Renal cortex interstitium (tissue), 11 donors: ENCODE measurements around the gene LMX1B. TPM values are rescaled to one million over a fixed set of nuclear protein-coding genes. Genes with fewer than 3 reads are reported as not detected.
"Not testable (repeated sequence)": the region's sequence is repeated elsewhere in the genome, so short reads cannot be mapped to it uniquely, and the experiment has no call there.

Source experiments
- DNase-seq, 11 donors: peaks; one replicate each; pipeline ENCODE4 v3.0.0-alpha.2; 2013; ENCODE audit warnings: low read depth in 9 of 11, low spot score in 4 of 11; ENCODE audit errors: extremely low read depth in 1 of 11
- polyA plus RNA-seq, 3 donors: library from polyadenylated mRNA; unstranded; fragments of 120-200 nt; gene quantifications; one replicate each; pipeline ENCODE4 v1.2.1, GENCODE V29; 2013; ENCODE audit not compliant: insufficient read length in 3 of 3

LMX1B gene
- polyA plus RNA-seq, 3 donors: 15.9 to 20.5 (median 19.2) TPM

- peak in 10 of 11 donors; percentile 67 to 90 (median 80) for DNase-seq
Observed at GRCh38 chr9:126719618-126720031, 105.9 kb downstream of the LMX1B start.

GRCh38 chr9:126720036-126720435 lies 106.3 kb downstream of the LMX1B start:
- no peak for DNase-seq

- no peak for DNase-seq
Observed at GRCh38 chr9:126720661-126721563, 107.2 kb downstream of the LMX1B start.

- DNase-seq: no peak
Observed at GRCh38 chr9:126721564-126721981, 107.8 kb downstream of the LMX1B start.

- DNase-seq: peak; percentile 58 to 86 (median 77)
Observed at GRCh38 chr9:126722252-126722921, 108.7 kb downstream of the LMX1B start.

- DNase-seq: peak in 1 of 11 donors; percentile 47
Observed at GRCh38 chr9:126722922-126723806, 109.4 kb downstream of the LMX1B start.

GRCh38 chr9:126723807-126724172 lies 110.1 kb downstream of the LMX1B start:
- DNase-seq: no peak

- peak in 1 of 11 donors; percentile 27 for DNase-seq
Observed at GRCh38 chr9:126724226-126724625, 110.5 kb downstream of the LMX1B start.

GRCh38 chr9:126725485-126725884 lies 111.8 kb downstream of the LMX1B start:
- DNase-seq: not testable (repeated sequence)

- not testable (repeated sequence) for DNase-seq
Observed at GRCh38 chr9:126728210-126728609, 114.5 kb downstream of the LMX1B start.

- not testable (repeated sequence) for DNase-seq
Observed at GRCh38 chr9:126730592-126730991, 116.9 kb downstream of the LMX1B start.

- no peak for DNase-seq
Observed at GRCh38 chr9:126733005-126733404, 119.3 kb downstream of the LMX1B start.

- no peak for DNase-seq
Observed at GRCh38 chr9:126734877-126735276, 121.1 kb downstream of the LMX1B start.

GRCh38 chr9:126735482-126735881 lies 121.8 kb downstream of the LMX1B start:
- DNase-seq: no peak

GRCh38 chr9:126738553-126738952 lies 124.8 kb downstream of the LMX1B start:
- DNase-seq: no peak

- no peak for DNase-seq
Observed at GRCh38 chr9:126743041-126743440, 129.3 kb downstream of the LMX1B start.

- DNase-seq: no peak
Observed at GRCh38 chr9:126745574-126746411, 132.1 kb downstream of the LMX1B start.
